ENCODE data around the gene HIBADH. TPM values are rescaled to one million over a fixed set of nuclear protein-coding genes. Genes with fewer than 3 reads are reported as not detected.

The HIBADH gene
- total RNA-seq, 1 experiment from 2014 or later: 23.2 TPM

DNA sequence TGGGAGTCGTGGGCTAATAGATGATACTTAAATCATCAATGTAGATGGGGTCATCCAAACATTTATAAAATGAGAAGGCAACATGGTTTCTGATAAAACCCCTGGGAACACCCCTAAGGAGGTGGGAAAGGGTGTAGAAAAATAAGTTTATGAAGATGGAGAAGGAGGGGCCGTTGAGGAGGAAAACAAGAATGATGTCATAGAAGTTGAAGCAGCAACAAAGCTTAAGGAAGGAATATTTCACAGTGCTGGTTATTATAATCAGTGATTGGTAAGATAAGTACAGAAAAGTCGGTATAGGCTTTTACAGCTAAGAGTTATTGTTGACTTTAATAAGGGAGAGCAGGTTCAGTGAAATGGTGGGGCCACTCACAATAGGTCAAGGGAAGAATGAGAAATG lies 9.0 kb upstream of the HIBADH start:
- Histone ChIP-seq H3K56ac (ENCODE audit: insufficient read length, low read depth, low read length) (no peak overlapping the region), H4K8ac (replicated peaks; ENCODE audit: insufficient read length, low read depth, low read length) (no peak overlapping the region), H3K4me1 (ENCODE audit: insufficient read depth, low read length) (no peaks in the 10 kb centered on the region), H4K5ac (ENCODE audit: insufficient read length, low read depth, low read length) (no peak overlapping the region), H3K14ac (ENCODE audit: insufficient read depth, low read length) (no peak overlapping the region), H2AK5ac (ENCODE audit: insufficient read length, low read length) (no peak overlapping the region), H3T11ph (ENCODE audit: low read length) (no peak overlapping the region), H2BK120ac (ENCODE audit: low read depth, low read length, poor library complexity, severe bottlenecking) (no peak overlapping the region), H3K4ac (ENCODE audit: low read depth, low read length) (no peak overlapping the region), H3K23me2 (ENCODE audit: insufficient read length, low read depth, low read length, poor library complexity, severe bottlenecking) (no peaks in the 10 kb centered on the region), H2BK12ac (ENCODE audit: insufficient read length, low read depth, low read length) (no peak overlapping the region), H4K20me1 (ENCODE audit: control insufficient read depth, insufficient read depth, insufficient read length) (no peaks in the 10 kb centered on the region), H3K18ac (ENCODE audit: insufficient read length, low read depth, low read length) (no peak overlapping the region), H2AFZ (ENCODE audit: low read length) (no peak overlapping the region), H3K9me3 (ENCODE audit: control insufficient read depth, low read depth, low read length) (no peaks in the 10 kb centered on the region), H3K79me1 (ENCODE audit: insufficient read depth, low read depth, low read length, poor library complexity, severe bottlenecking) (no peaks in the 10 kb centered on the region), H2BK15ac (ENCODE audit: low read depth, low read length) (no peak overlapping the region), H3K79me2 (ENCODE audit: insufficient read depth, low read length) (no peaks in the 10 kb centered on the region), H3K27me3 (ENCODE audit: insufficient read depth, low read length) (no peaks in the 10 kb centered on the region), H4K91ac (ENCODE audit: insufficient read length, low read depth, low read length) (no peak overlapping the region), H3K27ac (ENCODE audit: insufficient read length, low read depth, low read length) (no peak overlapping the region), H3K23ac (ENCODE audit: insufficient read length, low read depth, low read length) (no peak overlapping the region), H2BK20ac (ENCODE audit: low read depth, low read length, poor library complexity, severe bottlenecking) (no peak overlapping the region), H2BK5ac (ENCODE audit: insufficient read length, low read length) (no peak overlapping the region), H3K4me2 (ENCODE audit: insufficient read depth, insufficient read length, low read length) (no peak overlapping the region), H3K9ac (ENCODE audit: extremely low read depth, insufficient read length, low read length) (no peak overlapping the region)
- Mint-ChIP-seq H3K27ac (no peak overlapping the region), H3K9me3 (peaks cover 0 to 4% of the 10 kb centered on the region in 2 experiments; a peak in 2 of 5 replicates), H3K27me3 (ENCODE audit: low read depth) (peaks cover 3% of the 10 kb centered on the region; the same call in 1 of the 2 replicates), H3K4me3 (no peak overlapping the region), H3K4me1 (peaks cover 6% of the 10 kb centered on the region in 2 experiments; a peak in 3 of 4 replicates), H3K36me3 (ENCODE audit: insufficient read depth in 1 of 3, low read depth in 3 of 3) (no peaks in the 10 kb centered on the region)
- no peak for DNase-seq
- TF ChIP-seq CTCF (conservative IDR thresholded peaks at IDR 0.05): no peak
- 100% methylated on average over 1 of the region's 3 CpGs for WGBS (ENCODE audit: extremely low coverage, insufficient read length, low lambda C conversion rate)

Measured in H9 (cell line).